HG02798 (cell line): ENCODE results near the gene COPB2.
A peak's percentile ranks its signal among the peaks of the same experiment; 100 is the strongest.

Source experiments
- ATAC-seq: cut with Tn5 transposase; IDR thresholded peaks from one replicate; pipeline ENCODE4 v1.9.1; 2021; ENCODE audit warnings: mild to moderate bottlenecking; ENCODE audit not compliant: unreplicated experiment, poor library complexity

The COPB2 gene

DNA sequence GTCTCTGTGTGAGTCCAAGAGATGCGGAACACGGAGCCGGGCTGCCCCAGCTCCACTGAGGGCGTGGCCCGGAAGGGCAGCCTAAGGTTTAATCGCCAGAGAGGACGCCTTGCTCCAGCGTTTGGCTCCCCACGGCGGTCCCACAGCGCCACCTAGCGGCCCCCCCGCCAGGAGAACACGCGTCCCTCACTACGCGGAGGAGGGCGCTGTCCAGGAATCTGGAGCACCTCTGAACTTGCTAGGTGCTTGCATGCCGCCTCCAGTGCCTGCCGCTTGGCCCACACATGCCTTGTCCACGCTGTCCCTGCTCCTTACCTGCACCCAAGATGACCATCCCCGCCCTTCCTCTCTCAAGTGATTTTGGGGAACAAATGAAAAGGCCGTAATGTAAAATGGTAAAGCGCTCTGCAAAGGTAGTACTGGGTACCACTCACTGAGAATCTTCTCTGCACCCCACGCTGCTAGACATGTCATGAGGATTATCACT is 60.0 kb downstream of the COPB2 start:
- peak; percentile 98 for ATAC-seq

DNA sequence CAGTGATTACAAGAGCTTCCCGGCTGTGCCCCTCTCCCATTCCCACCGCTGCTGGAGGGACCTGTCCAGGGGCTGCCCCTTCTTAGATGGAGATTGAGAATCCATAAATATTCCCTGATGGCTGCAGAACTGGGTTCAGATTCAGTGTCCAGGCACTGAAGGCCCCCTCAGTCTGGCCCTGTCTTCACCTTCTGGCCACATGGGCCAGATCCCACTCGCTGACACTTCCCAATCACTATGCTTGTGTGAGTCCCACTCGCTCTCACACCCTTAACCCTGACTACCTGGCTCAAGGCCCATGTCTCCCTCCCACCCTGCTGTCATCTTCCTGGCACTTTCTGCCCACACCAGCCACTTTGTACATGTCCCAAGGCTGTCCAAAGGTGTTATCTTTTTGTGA is 61.1 kb downstream of the COPB2 start:
- ATAC-seq: no peak

DNA sequence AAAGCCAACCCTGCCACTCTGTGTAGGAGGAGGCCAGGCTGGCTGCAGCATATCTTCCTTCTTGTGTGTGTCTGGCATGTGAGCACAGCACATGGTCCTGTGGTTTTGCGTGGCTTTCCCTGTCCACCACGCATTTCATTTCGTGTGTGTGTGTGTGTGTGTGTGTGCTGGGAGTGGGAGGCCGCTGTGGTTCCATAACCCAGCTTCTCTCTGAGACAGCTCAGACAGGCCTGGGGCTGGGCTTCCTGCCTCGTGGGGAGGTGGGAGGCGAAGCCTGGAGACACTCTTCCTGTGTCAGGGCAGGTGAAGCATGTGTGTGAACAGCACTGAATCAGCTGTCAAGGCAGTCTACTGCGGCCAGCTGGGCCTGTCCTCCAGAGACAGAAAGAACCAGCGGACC is 61.6 kb downstream of the COPB2 start:
- no peak for ATAC-seq

DNA sequence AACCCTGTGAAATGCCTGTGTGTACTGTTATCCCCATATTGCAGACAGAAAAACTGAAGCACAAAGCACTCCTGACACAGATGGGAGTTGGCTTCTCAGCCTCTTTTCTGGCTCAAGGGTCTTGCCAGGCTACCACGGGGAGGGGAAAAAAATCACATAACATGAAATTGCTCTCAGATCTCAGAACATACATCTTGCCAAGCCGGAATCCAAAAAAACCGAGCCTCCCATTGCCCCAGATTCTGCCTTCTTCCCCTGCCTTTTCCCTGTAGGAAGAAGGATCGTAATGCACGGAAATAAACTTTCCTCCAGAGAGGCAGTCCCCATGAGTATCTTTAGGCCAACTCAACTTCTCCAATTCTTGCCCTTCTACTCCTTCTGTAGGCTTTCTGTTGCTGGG is 62.2 kb downstream of the COPB2 start:
- ATAC-seq: no peak

- no peak for ATAC-seq
These were observed 62.7 kb downstream of the COPB2 start for GRCh38 chr3:139326707-139327106.

DNA sequence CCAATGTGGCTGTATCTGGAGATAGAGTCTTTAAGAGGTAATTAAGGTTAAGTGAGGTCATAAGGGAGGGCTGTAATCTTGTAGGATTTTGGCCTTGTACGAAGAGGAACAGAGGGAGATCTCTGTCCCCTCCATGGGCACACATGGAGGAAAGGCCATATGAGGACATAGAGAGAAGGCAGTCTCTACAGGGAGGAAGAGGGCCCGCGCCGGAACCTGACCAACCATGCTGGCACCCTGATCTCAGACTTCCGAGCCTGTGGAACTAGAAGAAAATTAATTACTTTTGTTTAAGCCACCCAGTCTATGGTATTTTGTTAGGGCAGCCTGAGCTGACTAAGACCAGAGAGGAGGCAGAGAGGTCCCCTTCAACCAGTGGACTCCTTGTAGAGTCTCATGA is 63.3 kb downstream of the COPB2 start:
- ATAC-seq: no peak

- ATAC-seq: no peak
These were observed 63.9 kb downstream of the COPB2 start for GRCh38 chr3:139325551-139325950.

GRCh38 chr3:139324456-139324855 is 65.0 kb downstream of the COPB2 start:
- ATAC-seq: no peak

GRCh38 chr3:139323146-139323545 is 66.3 kb downstream of the COPB2 start:
- ATAC-seq: no peak

DNA sequence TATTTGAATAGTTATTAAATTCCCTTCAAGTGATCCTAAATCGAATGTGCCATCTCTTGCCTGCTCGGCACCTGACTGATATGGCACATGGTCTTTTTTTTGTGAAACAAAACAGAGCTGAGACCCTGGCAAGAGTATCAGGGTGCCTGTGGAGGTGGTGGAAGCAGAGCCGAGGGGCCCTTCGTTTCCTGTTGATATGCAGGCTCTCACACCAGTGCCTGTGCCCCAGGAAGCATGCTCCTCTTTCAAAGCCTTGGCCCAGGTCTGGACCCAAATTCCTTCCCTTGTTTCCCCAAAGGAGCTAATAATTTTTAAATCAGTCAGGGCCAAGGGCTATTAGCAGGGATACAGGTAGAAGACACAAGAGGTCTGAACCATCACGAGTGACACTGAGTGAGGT is 67.1 kb downstream of the COPB2 start:
- no peak for ATAC-seq

GRCh38 chr3:139320551-139321309 is 68.7 kb downstream of the COPB2 start:
- no peak for ATAC-seq

GRCh38 chr3:139319428-139320402 is 69.7 kb downstream of the COPB2 start:
- ATAC-seq: no peak

- ATAC-seq: no peak
These were observed 70.6 kb downstream of the COPB2 start for GRCh38 chr3:139318826-139319225.

- no peak for ATAC-seq
These were observed 71.0 kb downstream of the COPB2 start for GRCh38 chr3:139318431-139318816.

GRCh38 chr3:139317660-139318430 is 71.6 kb downstream of the COPB2 start:
- ATAC-seq: no peak

- ATAC-seq: no peak
These were observed 72.2 kb downstream of the COPB2 start for GRCh38 chr3:139317215-139317614.

DNA sequence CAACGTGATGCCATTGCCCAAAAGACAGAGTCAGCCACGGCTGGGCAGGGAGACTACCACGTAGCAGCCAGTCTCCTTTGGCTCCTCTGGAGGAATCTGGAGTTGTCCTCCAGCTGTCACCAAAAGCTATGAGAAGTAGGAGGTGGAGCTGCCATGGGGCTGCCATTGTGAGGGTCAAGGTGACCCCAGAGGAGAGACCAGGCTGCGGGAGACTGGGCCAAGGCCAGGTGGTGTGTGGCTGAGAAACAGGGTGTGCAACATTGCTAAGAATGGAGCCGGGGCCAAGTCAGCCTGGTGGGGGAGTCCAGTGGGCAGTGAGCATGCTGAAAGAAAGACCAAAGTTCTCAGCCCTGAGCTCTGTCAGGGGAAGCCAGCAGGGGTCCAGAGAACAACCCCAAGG is 75.5 kb downstream of the COPB2 start:
- ATAC-seq: no peak

GRCh38 chr3:139312959-139313358 is 76.5 kb downstream of the COPB2 start:
- no peak for ATAC-seq

- ATAC-seq: no peak
These were observed 77.0 kb downstream of the COPB2 start for GRCh38 chr3:139312416-139312815.

DNA sequence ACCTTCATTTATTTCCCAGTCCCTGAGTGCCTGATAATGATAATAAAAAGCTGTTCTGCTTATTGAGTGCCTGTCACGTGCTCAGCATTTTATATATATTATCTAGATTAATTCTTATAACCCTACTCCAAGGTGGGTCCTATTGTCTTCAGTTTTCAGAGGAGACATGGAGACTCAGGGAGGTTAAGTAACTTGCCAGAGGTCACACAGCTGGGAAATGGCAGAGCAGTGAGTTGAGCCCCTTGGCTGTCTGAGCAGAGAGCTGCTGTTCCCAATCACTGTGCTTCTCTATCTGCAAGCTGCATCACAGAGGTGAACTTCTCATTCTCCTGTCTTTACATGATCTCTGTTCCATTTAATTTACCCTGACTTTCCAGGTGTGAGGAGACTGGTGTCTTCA is 77.9 kb downstream of the COPB2 start:
- no peak for ATAC-seq
